Trophoblast cell (in vitro differentiated cells and primary cell): ENCODE data around the gene DNPH1.

Experiments used
- DNase-seq, 2 donors: peaks; one replicate each; pipeline ENCODE4 v3.0.0-alpha.2; 2016
- H2AFZ ChIP-seq: 2 replicates; pipeline ENCODE4 v1.6.1; 2013; ENCODE audit warnings: low read length, moderate library complexity, mild to moderate bottlenecking; ENCODE audit not compliant: insufficient read depth, poor library complexity
- H2AK5ac ChIP-seq: 2 replicates; pipeline ENCODE4 v1.6.1; 2013; ENCODE audit warnings: mild to moderate bottlenecking, low read length
- H2BK120ac ChIP-seq: 2 replicates; pipeline ENCODE4 v1.6.1; 2013; ENCODE audit warnings: low read length, mild to moderate bottlenecking, moderate library complexity; ENCODE audit not compliant: insufficient read depth, poor library complexity
- H2BK12ac ChIP-seq: 2 replicates; pipeline ENCODE4 v1.6.1; 2013; ENCODE audit warnings: mild to moderate bottlenecking, low read length, moderate library complexity
- H2BK5ac ChIP-seq: 2 replicates; pipeline ENCODE4 v1.6.1; 2013; ENCODE audit warnings: low read length, low read depth, moderate library complexity, mild to moderate bottlenecking; ENCODE audit not compliant: poor library complexity
- H3K14ac ChIP-seq: 2 replicates; pipeline ENCODE4 v1.6.1; 2013; ENCODE audit warnings: mild to moderate bottlenecking, low read length
- H3K18ac ChIP-seq: 2 replicates; pipeline ENCODE4 v1.6.1; 2013; ENCODE audit warnings: mild to moderate bottlenecking, low read length
- H3K23ac ChIP-seq: 2 replicates; pipeline ENCODE4 v1.6.1; 2013; ENCODE audit warnings: low read length
- H3K27ac ChIP-seq: 2 replicates; pipeline ENCODE4 v1.5.1; 2013; ENCODE audit warnings: low read depth, mild to moderate bottlenecking, inconsistent platforms, low read length, moderate library complexity
- H3K27me3 ChIP-seq: 2 replicates; pipeline ENCODE4 v1.6.1; 2013; ENCODE audit warnings: inconsistent platforms, mild to moderate bottlenecking, low read length, moderate library complexity; ENCODE audit not compliant: insufficient read depth
- H3K36me3 ChIP-seq, 2 experiments: 1 replicate in 1 of 2; 2 replicates in 1 of 2; pipeline ENCODE4 v1.6.1; 2013; ENCODE audit warnings: low read length in 2 of 2, mild to moderate bottlenecking in 2 of 2, moderate library complexity in 1 of 2; ENCODE audit not compliant: insufficient read depth in 2 of 2, control insufficient read depth in 1 of 2
- H3K4ac ChIP-seq: 2 replicates; pipeline ENCODE4 v1.6.1; 2013; ENCODE audit warnings: low read depth, mild to moderate bottlenecking, low read length, moderate library complexity
- H3K4me1 ChIP-seq, 2 experiments: 1 replicate in 1 of 2; 2 replicates in 1 of 2; pipeline ENCODE4 v1.6.1; 2013; ENCODE audit warnings: low read length in 2 of 2, mild to moderate bottlenecking in 2 of 2, moderate library complexity in 1 of 2; ENCODE audit not compliant: insufficient read depth in 2 of 2, control insufficient read depth in 1 of 2
- H3K4me2 ChIP-seq: 2 replicates; pipeline ENCODE4 v1.6.1; 2013; ENCODE audit warnings: inconsistent platforms, mild to moderate bottlenecking, low read length, moderate library complexity
- H3K4me3 ChIP-seq: 2 replicates; pipeline ENCODE4 v1.5.1; 2013; ENCODE audit warnings: mild to moderate bottlenecking, low read depth, low read length, inconsistent platforms
- H3K79me1 ChIP-seq: one replicate; pipeline ENCODE4 v1.6.1; 2013; ENCODE audit warnings: low read length
- H3K79me2 ChIP-seq: 2 replicates; pipeline ENCODE4 v1.6.1; 2013; ENCODE audit warnings: low read length, mild to moderate bottlenecking; ENCODE audit not compliant: control insufficient read depth, insufficient read depth, poor library complexity
- H3K9ac ChIP-seq: 2 replicates; pipeline ENCODE4 v1.6.1; 2013; ENCODE audit warnings: mild to moderate bottlenecking, low read length
- H3K9me3 ChIP-seq: 2 replicates; pipeline ENCODE4 v1.6.1; 2013; ENCODE audit warnings: low read depth, mild to moderate bottlenecking, control low read depth, inconsistent platforms, low read length; ENCODE audit not compliant: insufficient read depth
- H4K12ac ChIP-seq: 2 replicates; pipeline ENCODE4 v1.6.1; 2013; ENCODE audit warnings: low read depth, mild to moderate bottlenecking, low read length, moderate library complexity
- H4K8ac ChIP-seq: 2 replicates; pipeline ENCODE4 v1.6.1; 2013; ENCODE audit warnings: low read depth, mild to moderate bottlenecking, low read length, moderate library complexity
- H4K91ac ChIP-seq: one replicate; pipeline ENCODE4 v1.6.1; 2013; ENCODE audit warnings: low read depth, mild to moderate bottlenecking, low read length, moderate library complexity
- WGBS: extraction: QIAGEN DNeasy Blood & Tissue Kit; methylation state at CpG from one replicate; pipeline ENCODE4 v1.1.7; 2013; ENCODE audit warnings: missing lambda C conversion rate; ENCODE audit not compliant: insufficient read length, insufficient coverage; ENCODE audit errors: extremely low coverage; 5-methylcytosine and 5-hydroxymethylcytosine counted together

The DNPH1 gene

GRCh38 chr6:43254138-43254817, 25.0 kb upstream of the DNPH1 start:
- H3K4me1 ChIP-seq: no peaks in the 10 kb centered on the region
- no peak overlapping the region for H3K23ac ChIP-seq
- H2AK5ac ChIP-seq: no peak overlapping the region
- no peaks in the 10 kb centered on the region for H3K27me3 ChIP-seq
- H3K14ac ChIP-seq: no peak overlapping the region
- no CpG with 5 or more reads among the region's 15 CpGs for WGBS
- H4K12ac ChIP-seq: no peak overlapping the region
- H3K27ac ChIP-seq: no peak overlapping the region
- H3K9me3 ChIP-seq: no peaks in the 10 kb centered on the region
- H2BK120ac ChIP-seq: no peak overlapping the region
- no peak overlapping the region for H3K4me3 ChIP-seq
- no peak overlapping the region for H2AFZ ChIP-seq
- H2BK5ac ChIP-seq: no peak overlapping the region
- H3K79me1 ChIP-seq: no peaks in the 10 kb centered on the region
- H3K4me2 ChIP-seq: no peak overlapping the region
- no peak for DNase-seq
- H3K18ac ChIP-seq: no peak overlapping the region
- H3K4ac ChIP-seq: no peak overlapping the region
- H3K79me2 ChIP-seq: no peaks in the 10 kb centered on the region
- no peak overlapping the region for H2BK12ac ChIP-seq
- H3K9ac ChIP-seq: no peak overlapping the region
- no peak overlapping the region for H4K8ac ChIP-seq
- H3K36me3 ChIP-seq: no peaks in the 10 kb centered on the region
- no peak overlapping the region for H4K91ac ChIP-seq

GRCh38 chr6:43253401-43253800, 24.1 kb upstream of the DNPH1 start:
- H3K9ac ChIP-seq: no peak overlapping the region
- H2BK5ac ChIP-seq: no peak overlapping the region
- H3K27ac ChIP-seq: no peak overlapping the region
- H3K18ac ChIP-seq: no peak overlapping the region
- H4K12ac ChIP-seq: no peak overlapping the region
- H4K8ac ChIP-seq: no peak overlapping the region
- H3K4ac ChIP-seq: no peak overlapping the region
- no peaks in the 10 kb centered on the region for H3K4me1 ChIP-seq
- H3K79me1 ChIP-seq: no peaks in the 10 kb centered on the region
- no peak overlapping the region for H3K14ac ChIP-seq
- no peaks in the 10 kb centered on the region for H3K79me2 ChIP-seq
- no peaks in the 10 kb centered on the region for H3K36me3 ChIP-seq
- no peak overlapping the region for H4K91ac ChIP-seq
- H3K4me3 ChIP-seq: no peak overlapping the region
- no peak for DNase-seq
- H3K23ac ChIP-seq: no peak overlapping the region
- H2AFZ ChIP-seq: no peak overlapping the region
- WGBS: no CpG with 5 or more reads among the region's 11 CpGs
- H2BK120ac ChIP-seq: no peak overlapping the region
- H2AK5ac ChIP-seq: no peak overlapping the region
- no peak overlapping the region for H2BK12ac ChIP-seq
- no peaks in the 10 kb centered on the region for H3K27me3 ChIP-seq
- H3K9me3 ChIP-seq: no peaks in the 10 kb centered on the region
- H3K4me2 ChIP-seq: no peak overlapping the region

GRCh38 chr6:43250992-43251373, 21.7 kb upstream of the DNPH1 start:
- H3K4me1 ChIP-seq: peaks cover 10% of the 10 kb centered on the region in 2 experiments
- no peak overlapping the region for H2BK120ac ChIP-seq
- H4K91ac ChIP-seq: no peak overlapping the region
- no peak overlapping the region for H3K27ac ChIP-seq
- H3K79me1 ChIP-seq: no peaks in the 10 kb centered on the region
- H2AFZ ChIP-seq: no peak overlapping the region
- H3K9me3 ChIP-seq: no peaks in the 10 kb centered on the region
- H4K8ac ChIP-seq: no peak overlapping the region
- DNase-seq: peak in 1 of 2 donors; percentile 14
- no peaks in the 10 kb centered on the region for H3K36me3 ChIP-seq
- H3K79me2 ChIP-seq: no peaks in the 10 kb centered on the region
- H3K14ac ChIP-seq: no peak overlapping the region
- no peak overlapping the region for H3K9ac ChIP-seq
- no peak overlapping the region for H3K23ac ChIP-seq
- H2BK12ac ChIP-seq: no peak overlapping the region
- H3K27me3 ChIP-seq: peaks cover 6% of the 10 kb centered on the region
- H2BK5ac ChIP-seq: no peak overlapping the region
- H3K4me3 ChIP-seq: no peak overlapping the region
- H2AK5ac ChIP-seq: no peak overlapping the region
- WGBS: no CpG with 5 or more reads among the region's 8 CpGs
- no peak overlapping the region for H3K4me2 ChIP-seq
- H3K18ac ChIP-seq: no peak overlapping the region
- H4K12ac ChIP-seq: no peak overlapping the region
- H3K4ac ChIP-seq: no peak overlapping the region

- Histone ChIP-seq H4K91ac (no peak overlapping the region), H2BK5ac (no peak overlapping the region), H3K23ac (no peak overlapping the region), H3K18ac (no peak overlapping the region), H4K8ac (no peak overlapping the region), H3K27ac (no peak overlapping the region), H3K4me2 (no peak overlapping the region), H3K4me1 (peaks cover 10% of the 10 kb centered on the region in 2 experiments), H3K4ac (no peak overlapping the region), H3K79me2 (no peaks in the 10 kb centered on the region), H2AFZ (no peak overlapping the region), H2BK120ac (no peak overlapping the region), H3K4me3 (no peak overlapping the region), H3K9me3 (no peaks in the 10 kb centered on the region), H3K27me3 (peaks cover 25% of the 10 kb centered on the region), H3K79me1 (no peaks in the 10 kb centered on the region), H2AK5ac (no peak overlapping the region), H3K36me3 (no peaks in the 10 kb centered on the region), H3K14ac (no peak overlapping the region), H3K9ac (no peak overlapping the region), H2BK12ac (no peak overlapping the region), H4K12ac (no peak overlapping the region)
- no peak for DNase-seq
Observed at GRCh38 chr6:43248791-43249190, 19.5 kb upstream of the DNPH1 start.
